ENCODE measurements around the gene POLDIP3. TPM values are rescaled to one million over a fixed set of nuclear protein-coding genes. Genes with fewer than 3 reads are reported as not detected.
"Not testable (repeated sequence)": the region's sequence is repeated elsewhere in the genome, so short reads cannot be mapped to it uniquely, and the experiment has no call there.

The POLDIP3 gene
- total RNA-seq, 1 donor from 2014 or later, result 28.9 TPM

GRCh38 chr22:42561856-42562255 is 52.8 kb downstream of the POLDIP3 start:
- no peak for DNase-seq (ENCODE audit: low read depth, low spot score)

GRCh38 chr22:42560781-42561180 is 53.9 kb downstream of the POLDIP3 start:
- no peak for DNase-seq (ENCODE audit: low read depth, low spot score)

- no peak for DNase-seq (ENCODE audit: low read depth, low spot score)
Measured at GRCh38 chr22:42560381-42560780, 54.3 kb downstream of the POLDIP3 start.

- no peak for DNase-seq (ENCODE audit: low read depth, low spot score)
Measured at GRCh38 chr22:42553475-42554361, 61.0 kb downstream of the POLDIP3 start, which contains the start of gene SERHL2. TSS of gene SERHL2 (plus strand) at chr22:42553956. CDS start at chr22:42554021, 65 bp downstream.

- DNase-seq (ENCODE audit: low read depth, low spot score), result not testable (repeated sequence)
Measured at GRCh38 chr22:42552294-42552647, 62.4 kb downstream of the POLDIP3 start.

- DNase-seq (ENCODE audit: low read depth, low spot score), result no peak
Measured at GRCh38 chr22:42549331-42550060, 65.2 kb downstream of the POLDIP3 start.

GRCh38 chr22:42548597-42549330 is 65.9 kb downstream of the POLDIP3 start:
- no peak for DNase-seq (ENCODE audit: low read depth, low spot score)

- not testable (repeated sequence) for DNase-seq (ENCODE audit: low read depth, low spot score)
Measured at GRCh38 chr22:42548126-42548525, 66.6 kb downstream of the POLDIP3 start.

- DNase-seq (ENCODE audit: low read depth, low spot score), result no peak
Measured at GRCh38 chr22:42547562-42547961, 67.1 kb downstream of the POLDIP3 start.

- no peak for DNase-seq (ENCODE audit: low read depth, low spot score)
Measured at GRCh38 chr22:42544686-42545085, 70.0 kb downstream of the POLDIP3 start.

GRCh38 chr22:42539236-42539771 is 75.4 kb downstream of the POLDIP3 start:
- not testable (repeated sequence) for DNase-seq (ENCODE audit: low read depth, low spot score)

- DNase-seq (ENCODE audit: low read depth, low spot score), result not testable (repeated sequence)
Measured at GRCh38 chr22:42537199-42537831, 77.4 kb downstream of the POLDIP3 start.

GRCh38 chr22:42536634-42537033 is 78.0 kb downstream of the POLDIP3 start:
- DNase-seq (ENCODE audit: low read depth, low spot score), result not testable (repeated sequence)

GRCh38 chr22:42536166-42536565 is 78.5 kb downstream of the POLDIP3 start:
- no peak for DNase-seq (ENCODE audit: low read depth, low spot score)

- DNase-seq (ENCODE audit: low read depth, low spot score), result not testable (repeated sequence)
Measured at GRCh38 chr22:42535082-42535731, 79.5 kb downstream of the POLDIP3 start.

Other genes starting within 250 kb of the POLDIP3 start
- not detected in 2 replicates for gene NFAM1, start 182.5 kb downstream of the POLDIP3 start, total RNA-seq
- gene RRP7A, start 95.1 kb downstream of the POLDIP3 start, total RNA-seq, result 52.4 and 54.9 TPM in 2 replicates
- 1.7 and 3.4 TPM in 2 replicates for gene SERHL2, start 60.9 kb downstream of the POLDIP3 start, total RNA-seq
- gene ATP5MGL, start 25.7 kb upstream of the POLDIP3 start, total RNA-seq, result 0.13 and 0.46 TPM in 2 replicates
- gene CYB5R3, start 34.5 kb upstream of the POLDIP3 start, total RNA-seq, result 44.2 and 46.1 TPM in 2 replicates
- 16.5 and 25.6 TPM in 2 replicates for gene A4GALT, start 106.0 kb upstream of the POLDIP3 start, total RNA-seq
- gene ARFGAP3, start 242.4 kb upstream of the POLDIP3 start, total RNA-seq, result 59.6 and 60.3 TPM in 2 replicates

All from pulmonary artery endothelial cell (primary cell).